Osteoblast (primary cell): ENCODE measurements around the gene SETD1A. TPM values are rescaled to one million over a fixed set of nuclear protein-coding genes. Genes with fewer than 3 reads are reported as not detected.

Experiments
- DNase-seq: peaks from one replicate; pipeline ENCODE4 v3.0.0; 2011; ENCODE audit warnings: low spot score, mixed read lengths; ENCODE audit not compliant: insufficient read length; ENCODE audit errors: missing footprints
- H2AFZ ChIP-seq: 2 replicates; pipeline ENCODE4 v1.6.0; 2011; ENCODE audit warnings: mild to moderate bottlenecking, low read length
- H3K27ac ChIP-seq: 2 replicates; pipeline ENCODE4 v1.5.1; 2011; ENCODE audit warnings: mild to moderate bottlenecking, low read depth, low read length, moderate library complexity
- H3K27me3 ChIP-seq: 2 replicates; pipeline ENCODE4 v1.6.0; 2012; ENCODE audit warnings: mild to moderate bottlenecking, control low read depth, inconsistent platforms, low read length, moderate library complexity; ENCODE audit not compliant: insufficient read depth
- H3K36me3 ChIP-seq: 2 replicates; pipeline ENCODE4 v1.5.1; 2011; ENCODE audit warnings: mild to moderate bottlenecking, low read length, control low read depth, moderate library complexity; ENCODE audit not compliant: insufficient read depth
- H3K4me1 ChIP-seq: 2 replicates; pipeline ENCODE4 v1.5.1; 2011; ENCODE audit warnings: mild to moderate bottlenecking, low read length, control low read depth, moderate library complexity; ENCODE audit not compliant: insufficient read depth
- H3K4me2 ChIP-seq: 2 replicates; pipeline ENCODE4 v1.6.0; 2011; ENCODE audit warnings: mild to moderate bottlenecking, low read length; ENCODE audit not compliant: insufficient read depth
- H3K4me3 ChIP-seq: fragments of 200-600 bp; sonication (generic); 3 replicates; pipeline ENCODE4 v1.5.1; 2012; ENCODE audit warnings: mild to moderate bottlenecking, low read length, inconsistent platforms; ENCODE audit not compliant: insufficient read depth
- H3K79me2 ChIP-seq: 2 replicates; pipeline ENCODE4 v1.6.0; 2012; ENCODE audit warnings: mild to moderate bottlenecking, low read length, control low read depth, inconsistent platforms; ENCODE audit not compliant: insufficient read depth
- H3K9me3 ChIP-seq: 2 replicates; pipeline ENCODE4 v1.5.1; 2011; ENCODE audit warnings: low read depth, low read length, control low read depth
- H4K20me1 ChIP-seq: 2 replicates; pipeline ENCODE4 v1.6.0; 2012; ENCODE audit warnings: mild to moderate bottlenecking, low read length, control low read depth; ENCODE audit not compliant: insufficient read depth
- total RNA-seq: library from RNA; depleted of rRNA; stranded (reverse); fragments of >200 nt; gene quantifications from 2 replicates; pipeline ENCODE4 v1.2.3, GENCODE V29; 2012
- TF ChIP-seq, protein P1 (sequence below): IDR thresholded peaks from 2 replicates; pipeline ENCODE4 v1.5.1; 2011; ENCODE audit warnings: mild to moderate bottlenecking, low read depth, low read length, moderate library complexity; ENCODE audit errors: extremely low read depth

The SETD1A gene
- total RNA-seq, 1 donor, result 2.2 TPM

DNA sequence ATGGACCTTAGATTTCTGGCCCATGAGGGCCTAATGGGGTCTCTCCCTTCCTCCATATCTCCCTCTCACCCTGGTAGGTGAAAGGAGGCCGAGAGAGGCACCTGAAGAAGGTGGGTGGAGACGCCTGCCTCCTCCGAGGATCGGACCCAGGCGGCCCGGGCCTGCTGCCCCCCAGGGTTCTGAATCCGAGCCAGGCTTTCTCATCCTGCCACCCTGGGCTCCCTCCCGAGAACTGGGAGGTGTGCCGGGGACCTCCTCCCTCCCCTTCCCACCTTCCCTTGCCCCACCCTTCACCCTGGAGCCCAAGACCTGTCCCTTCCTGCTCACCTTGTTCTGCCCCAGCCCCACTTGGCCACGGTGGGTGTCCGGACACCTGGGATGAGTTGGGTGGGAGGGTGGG, 29.2 kb upstream of the SETD1A start:
- no peak for DNase-seq
- Histone ChIP-seq H3K4me2 (no peak overlapping the region), H4K20me1 (peaks cover 9% of the 10 kb centered on the region), H3K79me2 (peaks cover 7% of the 10 kb centered on the region), H3K27ac (no peak overlapping the region), H3K27me3 (no peaks in the 10 kb centered on the region), H2AFZ (no peak overlapping the region), H3K36me3 (peaks cover 45% of the 10 kb centered on the region), H3K9me3 (no peaks in the 10 kb centered on the region), H3K4me3 (no peak overlapping the region), H3K4me1 (peaks cover 10% of the 10 kb centered on the region)
- TF ChIP-seq, protein P1, sequence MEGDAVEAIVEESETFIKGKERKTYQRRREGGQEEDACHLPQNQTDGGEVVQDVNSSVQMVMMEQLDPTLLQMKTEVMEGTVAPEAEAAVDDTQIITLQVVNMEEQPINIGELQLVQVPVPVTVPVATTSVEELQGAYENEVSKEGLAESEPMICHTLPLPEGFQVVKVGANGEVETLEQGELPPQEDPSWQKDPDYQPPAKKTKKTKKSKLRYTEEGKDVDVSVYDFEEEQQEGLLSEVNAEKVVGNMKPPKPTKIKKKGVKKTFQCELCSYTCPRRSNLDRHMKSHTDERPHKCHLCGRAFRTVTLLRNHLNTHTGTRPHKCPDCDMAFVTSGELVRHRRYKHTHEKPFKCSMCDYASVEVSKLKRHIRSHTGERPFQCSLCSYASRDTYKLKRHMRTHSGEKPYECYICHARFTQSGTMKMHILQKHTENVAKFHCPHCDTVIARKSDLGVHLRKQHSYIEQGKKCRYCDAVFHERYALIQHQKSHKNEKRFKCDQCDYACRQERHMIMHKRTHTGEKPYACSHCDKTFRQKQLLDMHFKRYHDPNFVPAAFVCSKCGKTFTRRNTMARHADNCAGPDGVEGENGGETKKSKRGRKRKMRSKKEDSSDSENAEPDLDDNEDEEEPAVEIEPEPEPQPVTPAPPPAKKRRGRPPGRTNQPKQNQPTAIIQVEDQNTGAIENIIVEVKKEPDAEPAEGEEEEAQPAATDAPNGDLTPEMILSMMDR, result no peak

DNA sequence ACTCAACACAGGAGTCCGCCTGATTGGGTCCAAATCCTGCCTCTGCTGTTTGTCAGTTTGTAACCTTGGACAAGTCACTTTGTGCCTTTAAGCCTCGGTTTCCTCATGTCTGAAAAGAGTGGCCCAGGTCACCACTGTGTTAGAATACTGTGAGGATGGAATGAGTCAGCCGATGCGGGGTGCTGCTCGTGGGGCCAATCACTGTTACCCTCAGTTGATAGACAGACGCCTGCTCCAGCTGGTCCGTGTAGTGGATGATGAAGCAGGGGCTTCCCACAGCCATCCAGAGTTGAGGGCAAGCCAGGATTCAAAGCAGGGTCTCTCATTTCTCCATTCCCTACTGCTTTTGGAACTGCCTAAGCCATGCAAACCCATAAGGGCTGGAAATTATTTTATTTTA, 28.4 kb upstream of the SETD1A start:
- Histone ChIP-seq H3K4me3 (no peak overlapping the region), H3K4me2 (no peak overlapping the region), H3K27ac (no peak overlapping the region), H3K79me2 (peaks cover 7% of the 10 kb centered on the region), H3K4me1 (peaks cover 10% of the 10 kb centered on the region), H3K9me3 (no peaks in the 10 kb centered on the region), H3K27me3 (no peaks in the 10 kb centered on the region), H3K36me3 (peaks cover 45% of the 10 kb centered on the region), H4K20me1 (peaks cover 9% of the 10 kb centered on the region), H2AFZ (no peak overlapping the region)
- TF ChIP-seq, protein P1, result no peak
- peak; percentile 18 for DNase-seq

DNA sequence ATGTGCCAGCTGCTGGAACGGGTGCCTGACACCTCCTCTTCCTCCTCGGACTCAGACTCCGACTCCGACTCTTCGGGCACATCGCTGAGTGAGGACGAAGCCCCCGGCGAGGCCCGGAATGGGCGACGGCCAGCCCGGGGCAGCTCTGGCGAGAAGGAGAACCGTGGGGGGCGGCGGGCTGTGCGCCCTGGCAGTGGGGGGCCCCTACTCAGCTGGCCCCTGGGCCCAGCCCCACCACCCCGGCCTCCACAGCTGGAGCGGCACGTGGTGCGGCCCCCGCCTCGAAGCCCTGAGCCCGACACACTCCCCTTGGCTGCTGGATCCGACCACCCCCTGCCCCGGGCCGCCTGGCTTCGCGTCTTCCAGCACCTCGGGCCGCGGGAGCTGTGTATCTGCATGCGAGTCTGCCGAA, 27.4 kb upstream of the SETD1A start:
- no peak for DNase-seq
- H4K20me1 ChIP-seq, result peaks cover 3% of the 10 kb centered on the region
- no peak overlapping the region for H3K27ac ChIP-seq
- H3K27me3 ChIP-seq, result no peaks in the 10 kb centered on the region
- H3K4me3 ChIP-seq, result no peak overlapping the region
- H3K4me2 ChIP-seq, result no peak overlapping the region
- peaks cover 45% of the 10 kb centered on the region for H3K36me3 ChIP-seq
- no peaks in the 10 kb centered on the region for H3K9me3 ChIP-seq
- H3K4me1 ChIP-seq, result peaks cover under 1% of the 10 kb centered on the region
- H3K79me2 ChIP-seq, result peaks cover 2% of the 10 kb centered on the region
- TF ChIP-seq, protein P1, result no peak
- H2AFZ ChIP-seq, result no peak overlapping the region

DNA sequence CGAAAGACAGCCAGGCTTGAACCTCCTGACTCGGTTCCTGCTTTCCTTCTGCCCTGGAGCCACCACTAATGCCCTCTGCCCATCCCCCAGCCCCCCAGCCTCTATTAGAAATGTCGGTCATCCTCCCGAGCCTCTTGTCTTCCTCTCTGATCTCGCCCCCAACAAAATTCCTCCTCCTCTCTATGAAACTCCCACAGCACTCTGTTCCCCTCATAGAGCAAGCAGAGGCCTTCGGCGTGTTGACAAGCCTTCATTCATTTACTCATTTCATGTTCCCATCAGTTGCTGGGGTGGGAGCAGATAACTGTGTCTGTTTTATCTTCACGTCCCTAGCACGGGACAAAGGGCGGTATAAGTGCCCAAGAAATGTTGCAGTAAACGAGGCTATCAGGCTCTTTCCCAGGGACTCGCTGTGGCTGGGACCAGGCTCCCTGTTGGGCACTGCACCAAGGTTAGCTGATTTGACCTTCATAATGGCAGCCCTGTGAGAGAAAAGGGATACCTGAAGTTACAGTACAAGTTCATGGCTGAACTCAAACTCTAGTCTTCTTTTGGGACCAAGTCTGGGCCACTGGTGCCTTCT, 26.4 kb upstream of the SETD1A start:
- Histone ChIP-seq H3K4me1 (no peaks in the 10 kb centered on the region), H3K79me2 (no peaks in the 10 kb centered on the region), H3K36me3 (peaks cover 47% of the 10 kb centered on the region), H3K27me3 (no peaks in the 10 kb centered on the region), H4K20me1 (peaks cover 6% of the 10 kb centered on the region), H3K9me3 (no peaks in the 10 kb centered on the region), H2AFZ (no peak overlapping the region), H3K27ac (no peak overlapping the region), H3K4me3 (no peak overlapping the region), H3K4me2 (no peak overlapping the region)
- peak; percentile 38 for DNase-seq
- TF ChIP-seq, protein P1, result no peak
